Measurements from ENCODE around the gene TMEM259.
A peak's percentile ranks its signal among the peaks of the same experiment; 100 is the strongest.

Gene TMEM259

GRCh38 chr19:1055028-1055425, 34.1 kb upstream of the TMEM259 start:
- DNase-seq, result no peak

GRCh38 chr19:1054102-1055027, 33.4 kb upstream of the TMEM259 start:
- no peak for DNase-seq

GRCh38 chr19:1053176-1054101, 32.5 kb upstream of the TMEM259 start:
- DNase-seq, result no peak

GRCh38 chr19:1052349-1052975, 31.5 kb upstream of the TMEM259 start:
- DNase-seq, result no peak

- DNase-seq, result no peak
Observed at GRCh38 chr19:1051791-1052190, 30.9 kb upstream of the TMEM259 start.

- DNase-seq, result no peak
Observed at GRCh38 chr19:1050989-1051788, 30.3 kb upstream of the TMEM259 start.

GRCh38 chr19:1049800-1050199, 28.9 kb upstream of the TMEM259 start:
- DNase-seq, result no peak

- DNase-seq, result no peak
Observed at GRCh38 chr19:1049106-1049505, 28.2 kb upstream of the TMEM259 start.

GRCh38 chr19:1047696-1048147, 26.8 kb upstream of the TMEM259 start:
- DNase-seq, result no peak

- no peak for DNase-seq
Observed at GRCh38 chr19:1046836-1047695, 26.1 kb upstream of the TMEM259 start.

- no peak for DNase-seq
Observed at GRCh38 chr19:1046117-1046626, 25.2 kb upstream of the TMEM259 start.

- DNase-seq, result no peak
Observed at GRCh38 chr19:1045247-1045603, 24.3 kb upstream of the TMEM259 start.

GRCh38 chr19:1042689-1043511, 22.0 kb upstream of the TMEM259 start:
- DNase-seq, result no peak

GRCh38 chr19:1041835-1042685, 21.1 kb upstream of the TMEM259 start:
- DNase-seq, result no peak

- no peak for DNase-seq
Observed at GRCh38 chr19:1041272-1041834, 20.4 kb upstream of the TMEM259 start.

GRCh38 chr19:1040476-1041271, 19.8 kb upstream of the TMEM259 start:
- DNase-seq, result peak; percentile 83

- peak; percentile 95 for DNase-seq
Observed at GRCh38 chr19:1039646-1040475, 18.9 kb upstream of the TMEM259 start, which contains the start of gene ABCA7. ABCA7 (plus strand) TSS chr19:1040107; CDS start chr19:1041362, 1,255 bp downstream.
